OCI-LY3 (cell line): Measurements from ENCODE around the gene TTI1.

Experiments
- CTCF ChIP-seq: fragments of 200-600, 300-600 bp; sonication (generic); IDR thresholded peaks from 2 replicates; pipeline ENCODE4 v1.5.1; 2014; ENCODE audit warnings: antibody characterized with exemption, low read length, low read depth
- EZH2phosphoT487 ChIP-seq: fragments of 200-600 bp; shearing (Covaris generic); IDR thresholded peaks from 2 replicates; pipeline ENCODE4 v1.6.1; 2018; ENCODE audit warnings: antibody characterized with exemption, mixed run types, low read depth

- TF ChIP-seq CTCF (no peak), EZH2phosphoT487 (no peak)
These were observed 46.1 kb upstream of the TTI1 start for GRCh38 chr20:38079353-38079752.
